GM19372 (cell line): ENCODE data around the gene DOK3.

Experiments used
- ATAC-seq: cut with Tn5 transposase; IDR thresholded peaks from one replicate; pipeline ENCODE4 v1.9.1; 2021; ENCODE audit warnings: mild to moderate bottlenecking, low read depth, moderate library complexity; ENCODE audit not compliant: unreplicated experiment

Gene DOK3

GRCh38 chr5:177509381-177509951 lies at the start of gene DOK3:
Gene DOK3, minus strand, starts transcription at chr5:177509826. Its CDS starts 286 bp downstream, at chr5:177509540.
- ATAC-seq: no peak

GRCh38 chr5:177557796-177558195 lies 48.2 kb upstream of the DOK3 start:
- no peak for ATAC-seq

- no peak for ATAC-seq
Measured at GRCh38 chr5:177557041-177557647, 47.5 kb upstream of the DOK3 start.

GRCh38 chr5:177555665-177556064 lies 46.0 kb upstream of the DOK3 start:
- ATAC-seq: no peak

- no peak for ATAC-seq
Measured at GRCh38 chr5:177555228-177555627, 45.6 kb upstream of the DOK3 start.

- peak; percentile 87 for ATAC-seq
Measured at GRCh38 chr5:177554474-177555111, 45.0 kb upstream of the DOK3 start, which contains the start of gene FAM193B. Gene FAM193B, minus strand, starts transcription at chr5:177554563. Its CDS starts 105 bp downstream, at chr5:177554458.

GRCh38 chr5:177553671-177554429 lies 44.2 kb upstream of the DOK3 start:
- ATAC-seq: peak; percentile 41

GRCh38 chr5:177552839-177553455 lies 43.3 kb upstream of the DOK3 start:
- ATAC-seq: no peak

GRCh38 chr5:177550122-177550521 lies 40.5 kb upstream of the DOK3 start:
- no peak for ATAC-seq

- no peak for ATAC-seq
Measured at GRCh38 chr5:177548495-177548894, 38.9 kb upstream of the DOK3 start.

- ATAC-seq: no peak
Measured at GRCh38 chr5:177547736-177548135, 38.1 kb upstream of the DOK3 start.

GRCh38 chr5:177546258-177546741 lies 36.7 kb upstream of the DOK3 start:
- ATAC-seq: no peak

GRCh38 chr5:177545487-177546257 lies 36.0 kb upstream of the DOK3 start:
- no peak for ATAC-seq

GRCh38 chr5:177542816-177543465 lies 33.3 kb upstream of the DOK3 start:
- no peak for ATAC-seq

- ATAC-seq: no peak
Measured at GRCh38 chr5:177540438-177540837, 30.8 kb upstream of the DOK3 start.

GRCh38 chr5:177539411-177539810 lies 29.8 kb upstream of the DOK3 start:
- no peak for ATAC-seq

- no peak for ATAC-seq
Measured at GRCh38 chr5:177538876-177539275, 29.2 kb upstream of the DOK3 start.

GRCh38 chr5:177537389-177538361 lies 28.0 kb upstream of the DOK3 start:
- ATAC-seq: no peak
